CD14-positive monocyte (primary cell): ENCODE data around the gene ASB1. TPM values are rescaled to one million over a fixed set of nuclear protein-coding genes. Genes with fewer than 3 reads are reported as not detected.

ENCODE experiments used
- DNase-seq, 3 donors: peaks; one replicate each; pipeline ENCODE4 v3.0.0-alpha.2; 2011 to 2022
- H2AFZ ChIP-seq: 2 replicates; pipeline ENCODE4 v1.6.0; 2012; ENCODE audit warnings: mild to moderate bottlenecking, low read depth, low read length, inconsistent platforms; ENCODE audit not compliant: insufficient read depth, poor library complexity, severe bottlenecking
- H3K27ac ChIP-seq, 2 donors: 1 replicate in 1 of 2; 2 replicates in 1 of 2; pipeline ENCODE4 v1.5.1; 2012 to 2013; ENCODE audit warnings: low read length in 2 of 2, control low read depth in 1 of 2, inconsistent platforms in 1 of 2, low read depth in 1 of 2, mild to moderate bottlenecking in 1 of 2
- H3K27me3 ChIP-seq, 2 donors: one replicate each; pipeline versions ENCODE4 v1.6.0 to v1.6.1; 2011 to 2013; ENCODE audit warnings: low read length in 2 of 2; ENCODE audit not compliant: control insufficient read depth in 2 of 2, insufficient read depth in 2 of 2
- H3K36me3 ChIP-seq, 2 donors: replicated peaks in 1 of 2; 1 replicate in 1 of 2; 2 replicates in 1 of 2; pipeline versions ENCODE4 v1.5.1 to v1.6.1; 2012 to 2013; ENCODE audit warnings: low read length in 2 of 2, control low read depth in 1 of 2, inconsistent platforms in 1 of 2, mild to moderate bottlenecking in 1 of 2; ENCODE audit not compliant: insufficient read depth in 2 of 2, control insufficient read depth in 1 of 2
- H3K4me1 ChIP-seq, 2 donors: 1 replicate in 1 of 2; 2 replicates in 1 of 2; pipeline versions ENCODE4 v1.5.1 to v1.6.1; 2012 to 2013; ENCODE audit warnings: low read length in 2 of 2, control low read depth in 1 of 2, inconsistent platforms in 1 of 2, mild to moderate bottlenecking in 1 of 2, moderate library complexity in 1 of 2; ENCODE audit not compliant: insufficient read depth in 2 of 2, control insufficient read depth in 1 of 2
- H3K4me2 ChIP-seq: replicated peaks from 2 replicates; pipeline ENCODE3; 2012; ENCODE audit warnings: low read length, moderate library complexity, mild to moderate bottlenecking; ENCODE audit not compliant: poor library complexity, severe bottlenecking; ENCODE audit errors: extremely low read depth
- H3K4me3 ChIP-seq, 3 experiments: fragments of 200-600 bp in 1 of 3; sonication (generic) in 1 of 3; replicated peaks in 1 of 3; 1 replicate in 2 of 3; 2 replicates in 1 of 3; pipeline ENCODE4 v1.5.1; 2011 to 2013; ENCODE audit warnings: low read length in 3 of 3, mild to moderate bottlenecking in 3 of 3, control low read depth in 2 of 3, low read depth in 2 of 3, inconsistent platforms in 1 of 3, moderate library complexity in 1 of 3
- H3K79me2 ChIP-seq: 2 replicates; pipeline ENCODE4 v1.6.0; 2012; ENCODE audit warnings: mild to moderate bottlenecking, control low read depth, inconsistent platforms, low read length, moderate library complexity; ENCODE audit not compliant: insufficient read depth
- H3K9ac ChIP-seq: 2 replicates; pipeline ENCODE4 v1.6.0; 2017; ENCODE audit warnings: low read length, mild to moderate bottlenecking; ENCODE audit not compliant: insufficient read depth, poor library complexity, severe bottlenecking
- H3K9me3 ChIP-seq, 2 donors: replicated peaks in 1 of 2; 1 replicate in 1 of 2; 2 replicates in 1 of 2; pipeline versions ENCODE4 v1.5.1 to v1.6.1; 2012 to 2013; ENCODE audit warnings: low read length in 2 of 2, control low read depth in 1 of 2; ENCODE audit not compliant: control insufficient read depth in 1 of 2, insufficient read depth in 1 of 2
- H4K20me1 ChIP-seq: 2 replicates; pipeline ENCODE4 v1.6.0; 2012; ENCODE audit warnings: mild to moderate bottlenecking, low read length, control low read depth, moderate library complexity; ENCODE audit not compliant: insufficient read depth
- H3K27ac Mint-ChIP-seq, 7 donors: one replicate each; pipeline ENCODE4 v1.8.0; 2020; ENCODE audit warnings: mild to moderate bottlenecking in 7 of 7, mixed read lengths in 7 of 7, moderate library complexity in 6 of 7, inconsistent platforms in 2 of 7
- H3K27me3 Mint-ChIP-seq, 3 donors: one replicate each; pipeline ENCODE4 v1.8.0; 2021 to 2022; ENCODE audit warnings: low read depth in 3 of 3, mild to moderate bottlenecking in 3 of 3, mixed read lengths in 3 of 3, moderate library complexity in 3 of 3, inconsistent platforms in 1 of 3
- H3K36me3 Mint-ChIP-seq, 2 donors: one replicate each; pipeline ENCODE4 v1.8.0; 2020; ENCODE audit warnings: mixed read lengths in 2 of 2, inconsistent platforms in 1 of 2, mild to moderate bottlenecking in 1 of 2
- H3K4me1 Mint-ChIP-seq: one replicate; pipeline ENCODE4 v1.8.0; 2020; ENCODE audit warnings: mild to moderate bottlenecking, mixed read lengths
- H3K4me3 Mint-ChIP-seq, 2 donors: one replicate each; pipeline ENCODE4 v1.8.0; 2020; ENCODE audit warnings: mild to moderate bottlenecking in 2 of 2, mixed read lengths in 2 of 2, moderate library complexity in 1 of 2
- H3K9me3 Mint-ChIP-seq, 7 donors: one replicate each; pipeline ENCODE4 v1.8.0; 2020 to 2022; ENCODE audit warnings: mixed read lengths in 7 of 7, mild to moderate bottlenecking in 6 of 7, moderate library complexity in 6 of 7, inconsistent platforms in 2 of 7
- CTCF ChIP-seq: fragments of 200-600 bp; IDR thresholded peaks from one replicate; pipeline ENCODE4 v1.8.0; 2022; ENCODE audit warnings: antibody characterized with exemption, mild to moderate bottlenecking
- WGBS: methylation state at CpG from one replicate; pipeline ENCODE4 v1.1.5; 2013; ENCODE audit warnings: missing lambda C conversion rate; ENCODE audit not compliant: insufficient coverage; 5-methylcytosine and 5-hydroxymethylcytosine counted together
- intact Hi-C, 2 donors: fragments of 100-400 bp; cut with micrococcal nuclease; formaldehyde crosslinking; loops; one replicate each; pipeline versions ENCODE4 v1.15.0 to v1.15.1; 2023
- polyA plus RNA-seq, 3 donors: library from polyadenylated mRNA; depleted of rRNA in 1 of 3; unstranded in 2 of 3; stranded (reverse) in 1 of 3; fragments of 300-500 nt in 2 of 3; fragments of >200 nt in 1 of 3; fragmentation: Illumina TruSeq in 2 of 3; gene quantifications; 1 replicate in 2 of 3; 2 replicates in 1 of 3; pipeline ENCODE4 v1.2.3, GENCODE V29; 2012 to 2021

The ASB1 gene
- polyA plus RNA-seq, 3 donors: 15.1 to 22.0 (median 16.0) TPM

GRCh38 chr2:238438856-238439849 is 12.4 kb downstream of the ASB1 start:
- intact Hi-C loops: no loop called here
- no peak for DNase-seq
- peaks cover 78 to 95% of the 10 kb centered on the region in 2 donors for H3K36me3 Mint-ChIP-seq
- H3K27ac Mint-ChIP-seq: peak overlapping the region in 2 of 7 donors; percentile 10 to 46
- Histone ChIP-seq H4K20me1 (peaks cover 87% of the 10 kb centered on the region), H3K4me3 (no peak overlapping the region), H3K36me3 (peaks cover 60 to 93% of the 10 kb centered on the region in 2 donors), H3K4me2 (no peak overlapping the region), H3K9me3 (no peaks in the 10 kb centered on the region), H3K4me1 (peaks cover 10 to 13% of the 10 kb centered on the region in 2 donors), H2AFZ (no peak overlapping the region), H3K9ac (no peak overlapping the region), H3K27me3 (no peaks in the 10 kb centered on the region), H3K79me2 (peaks cover 98% of the 10 kb centered on the region), H3K27ac (no peak overlapping the region)
- H3K4me3 Mint-ChIP-seq: no peak overlapping the region
- WGBS: 98% methylated on average over 12 of the region's 24 CpGs
- no peaks in the 10 kb centered on the region for H3K9me3 Mint-ChIP-seq
- no peak for TF ChIP-seq CTCF
- H3K27me3 Mint-ChIP-seq: peaks cover 0 to 1% (median 0%) of the 10 kb centered on the region in 3 donors
- H3K4me1 Mint-ChIP-seq: peaks cover 18% of the 10 kb centered on the region

GRCh38 chr2:238439917-238440316 is 13.2 kb downstream of the ASB1 start:
- no peak for TF ChIP-seq CTCF
- H4K20me1 ChIP-seq: peaks cover 84% of the 10 kb centered on the region
- Mint-ChIP-seq H3K27me3 (peaks cover 0 to 2% (median 0%) of the 10 kb centered on the region in 3 donors), H3K27ac (peak overlapping the region in 2 of 7 donors; percentile 62 to 68), H3K4me1 (peaks cover 10% of the 10 kb centered on the region), H3K4me3 (no peak overlapping the region), H3K9me3 (no peaks in the 10 kb centered on the region), H3K36me3 (peaks cover 78 to 95% of the 10 kb centered on the region in 2 donors)
- no peaks in the 10 kb centered on the region for H3K27me3 ChIP-seq
- peaks cover 96% of the 10 kb centered on the region for H3K79me2 ChIP-seq
- H2AFZ ChIP-seq: no peak overlapping the region
- no peak overlapping the region for H3K4me3 ChIP-seq
- intact Hi-C loops: no loop called here
- H3K36me3 ChIP-seq: peaks cover 65 to 93% of the 10 kb centered on the region in 2 donors
- H3K4me1 ChIP-seq: peaks cover 3 to 6% of the 10 kb centered on the region in 2 donors
- 100% methylated on average over 1 of the region's 2 CpGs for WGBS
- no peaks in the 10 kb centered on the region for H3K9me3 ChIP-seq
- H3K4me2 ChIP-seq: no peak overlapping the region
- no peak for DNase-seq
- no peak overlapping the region for H3K9ac ChIP-seq
- H3K27ac ChIP-seq: no peak overlapping the region
